Measurements from ENCODE around the gene SOX18.

SOX18 gene

GRCh38 chr20:64036346-64037198 lies 12.9 kb downstream of the SOX18 start:
- no peak for DNase-seq

DNA sequence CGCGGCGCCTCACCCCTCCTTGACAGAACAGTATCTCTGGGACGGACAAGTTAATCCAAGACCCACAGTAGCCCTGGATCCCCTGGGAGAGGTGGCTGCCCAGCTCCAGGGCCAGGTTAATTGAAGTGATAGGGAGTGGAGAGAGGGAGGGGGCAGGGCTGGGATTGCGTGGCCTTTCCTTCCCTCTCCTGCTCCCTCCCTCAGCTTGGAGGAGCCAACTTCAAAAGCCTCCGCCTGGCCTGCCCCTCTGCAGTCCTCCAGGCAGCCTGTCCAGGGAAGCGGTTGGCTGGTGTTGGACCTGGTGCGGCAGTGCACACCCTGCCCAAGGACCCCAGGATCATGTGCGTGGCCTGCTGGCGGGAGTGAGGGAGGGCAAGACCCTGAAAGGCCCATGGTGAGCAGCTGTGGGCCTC lies 13.5 kb downstream of the SOX18 start, which contains the start of gene C20orf204:
Gene C20orf204, plus strand, starts transcription at position 250 of the 413 bp plus-strand sequence. Its CDS starts 142 bp downstream, at position 392.
- DNase-seq: no peak

DNA sequence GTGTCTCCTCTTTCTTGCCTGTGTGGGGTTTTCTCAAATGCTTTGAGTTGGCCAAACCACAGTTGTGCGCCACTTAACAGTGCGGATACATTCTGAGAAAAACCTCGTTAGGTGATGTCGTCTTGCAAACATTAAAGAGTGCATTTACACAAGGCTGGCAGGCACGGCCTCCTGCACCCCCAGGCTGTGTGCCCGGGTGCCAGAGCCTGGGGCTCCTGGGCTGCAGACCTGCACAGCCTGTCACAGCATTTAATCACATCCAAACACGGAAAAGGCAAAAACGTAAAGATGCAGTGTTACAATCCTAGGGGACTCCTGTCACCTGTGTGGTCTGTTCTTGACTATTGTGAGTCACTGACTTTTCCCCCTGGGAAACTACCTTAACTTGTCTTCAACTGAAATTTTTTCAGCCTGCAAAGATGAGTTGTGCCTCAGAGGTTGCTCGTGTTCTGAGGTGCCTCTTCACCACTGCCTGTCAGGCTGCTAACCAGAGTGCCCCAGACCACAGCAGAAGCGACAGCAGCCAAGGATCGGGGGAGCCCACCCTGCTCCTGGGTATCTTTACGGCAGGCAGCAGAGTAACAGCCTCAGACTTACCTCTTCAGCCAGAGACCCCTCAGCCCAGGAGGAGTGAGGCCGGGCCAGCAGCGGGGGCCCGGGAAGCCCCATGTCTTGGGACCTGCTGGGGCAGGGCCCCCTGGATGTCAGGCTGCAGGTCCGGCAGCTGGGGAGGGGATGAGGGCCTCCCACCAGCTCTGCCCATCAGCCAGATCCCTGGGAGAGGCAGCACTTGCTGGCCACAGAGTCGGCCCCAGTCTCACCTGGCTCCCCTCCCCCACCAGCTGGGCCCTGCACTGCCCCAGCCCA lies 14.1 kb downstream of the SOX18 start:
- DNase-seq: no peak

GRCh38 chr20:64033981-64034493 lies 15.4 kb downstream of the SOX18 start:
- DNase-seq: no peak

DNA sequence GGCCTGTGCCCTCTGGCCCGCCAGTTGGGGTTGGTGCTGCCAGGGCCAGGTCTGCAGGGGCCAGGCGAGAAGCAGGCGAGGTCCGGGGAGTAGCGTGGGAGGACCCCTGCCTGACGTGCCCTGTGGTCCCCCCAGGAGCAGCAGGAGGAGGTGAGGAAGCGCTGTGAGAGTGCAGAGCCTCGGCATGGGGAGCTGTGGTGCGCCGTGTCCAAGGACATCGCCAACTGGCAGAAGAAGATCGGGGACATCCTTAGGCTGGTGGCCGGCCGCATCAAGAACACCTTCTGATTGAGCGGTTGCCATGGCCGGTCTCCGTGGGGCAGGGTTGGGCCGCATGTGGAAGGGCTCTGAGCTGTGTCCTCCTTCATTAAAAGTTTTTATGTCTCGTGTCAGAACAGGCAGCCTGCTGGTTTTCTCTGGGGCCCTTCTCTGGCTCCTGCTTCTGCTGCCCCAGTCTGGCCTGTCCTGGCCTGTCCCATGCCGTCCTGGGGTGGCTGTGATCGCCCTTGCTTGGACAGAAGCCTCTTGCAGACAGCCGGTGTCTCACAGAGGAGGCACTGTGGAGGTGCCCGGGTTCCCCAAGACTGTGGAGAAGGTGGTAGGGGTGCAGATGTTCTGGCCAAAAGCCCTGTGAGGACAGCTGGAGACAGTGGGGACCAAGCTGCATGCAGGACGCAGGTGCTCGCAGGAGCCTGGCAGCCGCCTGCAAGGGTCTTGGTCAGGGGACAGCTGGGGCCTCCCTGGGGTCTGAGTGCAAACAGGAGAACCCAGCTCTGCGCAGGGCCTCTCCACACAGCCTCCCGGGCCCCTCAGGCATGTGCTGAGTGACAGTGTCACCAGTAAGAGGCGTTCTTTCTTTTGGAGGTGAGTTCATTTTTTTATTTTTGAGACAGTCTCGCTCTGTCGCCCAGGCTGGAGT lies 16.5 kb downstream of the SOX18 start:
- no peak for DNase-seq

DNA sequence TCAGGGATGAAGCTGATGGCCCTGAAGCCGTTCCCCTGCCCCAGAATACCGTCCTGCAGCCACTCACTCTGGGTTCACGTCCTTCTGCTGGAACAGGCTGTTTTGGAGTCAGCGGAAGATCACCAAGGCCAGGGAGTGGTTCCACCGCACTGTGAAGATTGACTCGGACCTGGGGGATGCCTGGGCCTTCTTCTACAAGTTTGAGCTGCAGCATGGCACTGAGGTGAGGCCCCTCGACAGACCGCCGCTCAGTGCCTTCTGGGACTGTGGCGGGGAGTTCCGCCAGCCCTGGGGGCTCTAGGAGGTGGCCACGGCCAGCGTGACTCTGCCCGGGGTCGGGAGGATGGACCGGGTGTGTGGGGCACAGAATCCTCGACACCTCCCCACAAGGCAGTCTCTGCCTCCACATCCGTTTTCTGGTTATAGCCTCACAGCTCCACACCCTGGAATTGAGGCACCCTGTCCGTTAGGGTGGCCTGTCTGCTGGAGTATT lies 17.6 kb downstream of the SOX18 start:
- DNase-seq: no peak

- DNase-seq: no peak
These were observed 18.9 kb downstream of the SOX18 start for GRCh38 chr20:64030371-64031134.

DNA sequence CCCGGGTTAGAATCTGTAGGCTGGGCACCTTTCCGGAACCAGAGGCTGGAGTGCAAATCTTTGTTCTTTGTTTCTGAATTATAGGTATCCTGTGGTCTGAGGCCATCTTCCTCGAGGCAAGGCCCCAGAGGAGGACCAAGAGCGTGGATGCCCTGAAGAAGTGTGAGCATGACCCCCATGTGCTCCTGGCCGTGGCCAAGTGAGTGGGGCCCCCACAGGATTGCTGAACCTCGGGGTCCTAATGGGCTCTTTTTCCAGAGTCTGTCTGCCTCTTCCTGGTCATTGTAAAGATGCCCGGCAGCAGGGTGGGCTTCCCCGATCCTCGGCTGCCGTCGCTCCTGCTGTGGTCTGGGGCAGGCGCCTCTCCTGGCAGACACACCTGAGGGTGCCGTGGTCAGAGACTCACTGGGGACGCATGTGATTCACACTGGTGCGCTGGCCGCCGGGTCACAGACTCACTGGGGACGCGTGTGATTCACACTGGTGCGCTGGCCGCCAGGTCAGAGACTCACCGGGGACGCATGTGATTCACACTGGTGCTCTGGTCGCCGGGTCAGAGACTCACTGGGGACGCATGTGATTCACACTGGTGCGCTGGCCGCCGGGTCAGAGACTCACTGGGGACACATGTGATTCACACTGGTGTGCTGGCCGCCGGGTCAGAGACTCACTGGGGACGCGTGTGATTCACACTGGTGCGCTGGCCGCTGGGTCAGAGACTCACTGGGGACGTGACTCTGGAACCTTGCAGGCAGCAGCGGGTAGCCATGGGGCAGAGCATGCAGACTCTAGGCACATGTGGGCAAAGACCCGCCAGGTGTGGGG lies 19.9 kb downstream of the SOX18 start:
- no peak for DNase-seq

DNA sequence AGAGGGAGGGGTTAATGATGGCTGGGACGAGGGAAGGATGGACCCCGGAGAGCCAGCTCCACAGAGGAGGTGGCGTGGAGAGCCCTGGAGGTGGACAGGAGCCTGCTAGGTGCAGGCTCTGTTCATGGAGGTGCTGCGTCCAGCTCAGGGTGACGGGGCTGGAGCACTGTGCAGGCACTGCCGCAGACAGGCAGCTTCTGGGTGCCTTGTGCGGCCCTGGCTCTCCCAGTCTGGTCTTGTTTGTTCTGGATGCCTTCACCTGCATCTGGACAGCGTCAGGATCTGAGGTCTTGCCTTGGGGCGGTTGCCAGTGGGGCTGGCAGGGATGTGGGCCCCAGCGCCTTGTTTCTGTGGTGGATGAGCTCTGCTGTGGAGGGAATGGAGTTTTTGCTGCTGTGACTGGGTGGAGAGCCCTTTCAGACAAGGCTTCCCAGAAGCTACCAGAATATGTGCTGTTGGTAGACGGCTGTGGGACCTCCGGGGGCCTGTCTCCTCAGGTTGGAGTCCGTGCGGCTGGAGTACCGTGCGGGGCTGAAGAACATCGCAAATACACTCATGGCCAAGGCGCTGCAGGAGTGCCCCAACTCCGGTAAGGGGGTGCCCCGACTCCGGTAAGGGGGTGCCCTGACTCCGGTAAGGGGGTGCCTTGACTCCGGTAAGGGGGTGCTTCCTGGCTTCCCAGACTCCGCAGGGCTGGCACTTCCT lies 21.3 kb downstream of the SOX18 start:
- no peak for DNase-seq

DNA sequence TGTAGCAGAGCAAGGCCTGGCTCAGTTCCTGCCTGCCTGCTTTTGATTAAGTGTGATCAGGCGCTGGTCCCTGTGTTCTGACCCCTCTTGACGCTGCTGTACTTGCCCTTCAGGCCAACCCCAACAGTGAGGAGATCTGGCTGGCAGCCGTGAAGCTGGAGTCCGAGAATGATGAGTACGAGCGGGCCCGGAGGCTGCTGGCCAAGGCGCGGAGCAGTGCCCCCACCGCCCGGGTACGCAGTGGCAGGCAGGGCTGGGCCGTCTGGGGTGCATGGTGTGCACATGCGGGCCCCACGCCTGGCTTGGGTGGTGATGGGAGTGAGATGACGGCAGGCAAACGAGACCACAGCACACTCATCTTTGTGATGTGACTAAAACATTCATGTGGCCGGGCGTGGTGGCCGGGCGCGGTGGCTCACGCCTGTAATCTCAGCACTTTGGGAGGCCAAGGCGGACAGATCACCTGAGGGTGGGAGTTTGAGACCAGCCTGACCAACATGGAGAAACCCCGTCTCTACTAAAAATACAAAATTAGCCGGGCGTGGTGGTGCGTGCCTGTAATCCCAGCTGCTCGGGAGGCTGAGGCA lies 23.5 kb downstream of the SOX18 start:
- no peak for DNase-seq

GRCh38 chr20:64025101-64025825 lies 24.2 kb downstream of the SOX18 start:
- DNase-seq: no peak

- DNase-seq: no peak
These were observed 25.1 kb downstream of the SOX18 start for GRCh38 chr20:64024141-64024990.

- DNase-seq: no peak
These were observed 25.9 kb downstream of the SOX18 start for GRCh38 chr20:64023361-64024140.

GRCh38 chr20:64022671-64023360 lies 26.6 kb downstream of the SOX18 start:
- DNase-seq: no peak

DNA sequence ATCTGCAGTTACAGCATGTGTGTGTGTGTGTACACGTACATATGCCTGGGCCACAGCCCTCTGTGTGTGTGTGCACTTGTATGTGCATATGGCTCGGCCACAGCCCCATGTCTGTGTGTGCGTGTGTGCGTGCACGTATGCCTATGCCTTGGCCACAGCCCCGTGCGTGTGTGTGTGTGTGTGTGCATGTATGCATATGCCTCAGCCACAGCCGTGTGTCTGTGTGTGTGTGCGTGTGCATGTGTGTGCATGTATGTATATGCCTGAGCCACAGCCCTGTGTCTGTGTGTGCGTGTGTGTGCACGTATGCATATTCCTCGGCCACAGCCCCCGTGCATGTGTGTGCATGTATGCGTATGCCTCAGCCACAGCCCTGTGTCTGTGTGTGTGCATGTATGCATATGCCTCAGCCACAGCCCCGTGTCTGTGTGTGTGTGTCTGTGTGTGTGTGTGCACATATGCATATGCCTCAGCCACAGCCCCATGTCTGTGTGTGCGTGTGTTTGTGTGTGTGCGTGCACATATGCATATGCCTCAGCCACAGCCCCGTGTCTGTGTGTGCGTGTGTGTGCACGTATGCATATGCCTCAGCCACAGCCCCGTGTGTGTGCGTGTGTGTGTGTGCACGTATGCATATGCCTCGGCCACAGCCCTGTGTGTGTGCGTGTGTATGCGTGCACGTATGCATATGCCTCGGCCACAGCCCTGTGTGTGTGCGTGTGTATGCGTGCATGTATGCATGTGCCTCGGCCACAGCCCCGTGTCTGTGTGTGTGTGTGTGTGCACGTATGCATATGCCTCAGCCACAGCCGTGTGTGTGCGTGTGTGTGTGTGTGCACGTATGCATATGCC lies 28.1 kb downstream of the SOX18 start:
- no peak for DNase-seq

Measured in NCI-H1930 (cell line).